ENCODE results near the gene TMEM204. TPM values are rescaled to one million over a fixed set of nuclear protein-coding genes. Genes with fewer than 3 reads are reported as not detected.

TMEM204 gene
- total RNA-seq, 1 experiment from 2014 or later = not detected

GRCh38 chr16:1487395-1488053, 45.9 kb upstream of the TMEM204 start:
- H3K4me3 ChIP-seq (ENCODE audit: low read depth, low read length, poor library complexity, severe bottlenecking) = no peak overlapping the region
- no peak for TF ChIP-seq CTCF (conservative IDR thresholded peaks at IDR 0.05; ENCODE audit: low read depth, low read length)
- no peak for TF ChIP-seq EZH2 (IDR thresholded peaks at IDR 0.05; ENCODE audit: borderline replicate concordance, low read depth, low read length, poor library complexity, severe bottlenecking)
- H3K27ac ChIP-seq (ENCODE audit: low read depth, low read length, poor library complexity, severe bottlenecking) = no peak overlapping the region
- intact Hi-C loops (cut with micrococcal nuclease; ENCODE audit: unreplicated experiment) = no loop called here
- H3K27me3 ChIP-seq (replicated peaks; ENCODE audit: insufficient read depth, low read depth, low read length, poor library complexity) = no peaks in the 10 kb centered on the region
- H3K9me3 ChIP-seq (ENCODE audit: low read depth, low read length, poor library complexity, severe bottlenecking) = no peaks in the 10 kb centered on the region
- DNase-seq (ENCODE audit: low spot score) = no peak
- CTCF ChIA-PET = no interaction called here
- POLR2A ChIA-PET (ENCODE audit: low non-redundant PET) = no interaction called here
- no peaks in the 10 kb centered on the region for H3K4me1 ChIP-seq (ENCODE audit: insufficient read depth, low read length, poor library complexity, severe bottlenecking)
- no peaks in the 10 kb centered on the region for H3K36me3 ChIP-seq (ENCODE audit: insufficient read depth, low read length, poor library complexity, severe bottlenecking)
- no TSS peak for BruUV-seq (replicated peaks)

GRCh38 chr16:1488054-1488601, 45.3 kb upstream of the TMEM204 start:
- TF ChIP-seq CTCF (conservative IDR thresholded peaks at IDR 0.05; ENCODE audit: low read depth, low read length) (no peak), EZH2 (IDR thresholded peaks at IDR 0.05; ENCODE audit: borderline replicate concordance, low read depth, low read length, poor library complexity, severe bottlenecking) (no peak)
- H3K27me3 ChIP-seq (replicated peaks; ENCODE audit: insufficient read depth, low read depth, low read length, poor library complexity) = no peaks in the 10 kb centered on the region
- ChIA-PET CTCF (no interaction called here), POLR2A (ENCODE audit: low non-redundant PET) (no interaction called here)
- no peak overlapping the region for H3K4me3 ChIP-seq (ENCODE audit: low read depth, low read length, poor library complexity, severe bottlenecking)
- H3K9me3 ChIP-seq (ENCODE audit: low read depth, low read length, poor library complexity, severe bottlenecking) = no peaks in the 10 kb centered on the region
- H3K36me3 ChIP-seq (ENCODE audit: insufficient read depth, low read length, poor library complexity, severe bottlenecking) = no peaks in the 10 kb centered on the region
- intact Hi-C loops (cut with micrococcal nuclease; ENCODE audit: unreplicated experiment) = no loop called here
- no peak overlapping the region for H3K27ac ChIP-seq (ENCODE audit: low read depth, low read length, poor library complexity, severe bottlenecking)
- BruUV-seq (replicated peaks) = no TSS peak
- H3K4me1 ChIP-seq (ENCODE audit: insufficient read depth, low read length, poor library complexity, severe bottlenecking) = peaks cover 3% of the 10 kb centered on the region
- no peak for DNase-seq (ENCODE audit: low spot score)

- intact Hi-C loops (cut with micrococcal nuclease; ENCODE audit: unreplicated experiment) = no loop called here
- TF ChIP-seq EZH2 (IDR thresholded peaks at IDR 0.05; ENCODE audit: borderline replicate concordance, low read depth, low read length, poor library complexity, severe bottlenecking) (no peak), CTCF (conservative IDR thresholded peaks at IDR 0.05; ENCODE audit: low read depth, low read length) (no peak)
- no peak for DNase-seq (ENCODE audit: low spot score)
- H3K27ac ChIP-seq (ENCODE audit: low read depth, low read length, poor library complexity, severe bottlenecking) = no peak within 1 kb of the TSS
- POLR2A ChIA-PET (ENCODE audit: low non-redundant PET) = no interaction called here
- CTCF ChIA-PET = no interaction called here
- BruUV-seq (replicated peaks) = no TSS peak
- no peaks in the 10 kb centered on the region for H3K36me3 ChIP-seq (ENCODE audit: insufficient read depth, low read length, poor library complexity, severe bottlenecking)
- H3K4me1 ChIP-seq (ENCODE audit: insufficient read depth, low read length, poor library complexity, severe bottlenecking) = peaks cover 3% of the 10 kb centered on the region
- no peaks in the 10 kb centered on the region for H3K27me3 ChIP-seq (replicated peaks; ENCODE audit: insufficient read depth, low read depth, low read length, poor library complexity)
- no peak within 1 kb of the TSS for H3K4me3 ChIP-seq (ENCODE audit: low read depth, low read length, poor library complexity, severe bottlenecking)
- H3K9me3 ChIP-seq (ENCODE audit: low read depth, low read length, poor library complexity, severe bottlenecking) = no peaks in the 10 kb centered on the region
These were observed 44.8 kb upstream of the TMEM204 start, which contains the start of gene PTX4 for GRCh38 chr16:1488619-1489018. TSS of gene PTX4 (minus strand) at chr16:1488944. CDS start at chr16:1488909, 35 bp downstream.
